Posterior vena cava (tissue), 2 donors: ENCODE measurements around the gene PSG5. TPM values are rescaled to one million over a fixed set of nuclear protein-coding genes. Genes with fewer than 3 reads are reported as not detected.
"Not testable (repeated sequence)": the region's sequence is repeated elsewhere in the genome, so short reads cannot be mapped to it uniquely, and the experiment has no call there.

Experiments used
- DNase-seq: peaks from one replicate; pipeline ENCODE4 v3.0.0-alpha.2; 2020; ENCODE audit warnings: low spot score
- intact Hi-C, 2 donors: fragments of 100-400 bp; cut with DNase I; formaldehyde crosslinking; loops; one replicate each; pipeline versions ENCODE4 v1.14.1 to v1.14.2; 2022 to 2023
- total RNA-seq, 2 donors: library from RNA; stranded (reverse); fragmentation: NEBNext Ultra II Directional; extraction: Animal tissue kit (Norgen Biotek cat#: 25700); gene quantifications; one replicate each; pipeline ENCODE4 v1.2.1, GENCODE V29; 2021
- donor health status: DM: yes; HTN: yes; CAD: no.
- donor health status: DM: yes; HTN: yes; CAD: no.

Gene PSG5
- total RNA-seq, 2 donors from 2014 or later, result not detected

- DNase-seq, intact Hi-C loops: not testable (repeated sequence)
Measured at GRCh38 chr19:43192381-43193155, 6.2 kb upstream of the PSG5 start.

GRCh38 chr19:43188092-43188491, 1.8 kb upstream of the PSG5 start:
- DNase-seq, intact Hi-C loops: not testable (repeated sequence)

- DNase-seq, intact Hi-C loops: not testable (repeated sequence)
Measured at GRCh38 chr19:43181869-43182771, 4.2 kb downstream of the PSG5 start.

GRCh38 chr19:43179569-43180147, 6.7 kb downstream of the PSG5 start:
- intact Hi-C loops, DNase-seq: not testable (repeated sequence)

- intact Hi-C loops, DNase-seq: not testable (repeated sequence)
Measured at GRCh38 chr19:43178577-43178976, 7.8 kb downstream of the PSG5 start.

DNA sequence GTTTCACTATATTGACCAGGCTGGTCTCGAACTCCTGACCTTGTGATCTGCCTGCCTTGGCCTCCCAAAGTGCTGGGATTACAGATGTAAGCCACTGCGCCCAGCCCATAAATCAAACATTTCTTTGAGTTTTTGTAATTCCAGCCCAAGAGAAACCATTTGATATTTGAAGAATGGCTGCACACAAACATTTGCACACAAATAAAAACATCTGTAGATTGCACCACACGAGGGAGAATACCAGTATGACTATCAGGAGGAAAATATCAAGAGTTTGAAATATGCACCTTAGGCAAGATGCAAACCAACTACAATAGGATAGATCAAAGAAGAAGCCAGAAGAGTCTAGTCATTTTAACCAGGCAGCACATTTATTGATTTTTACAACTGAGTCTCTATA, 20.4 kb downstream of the PSG5 start:
- intact Hi-C loops, DNase-seq: not testable (repeated sequence)

DNA sequence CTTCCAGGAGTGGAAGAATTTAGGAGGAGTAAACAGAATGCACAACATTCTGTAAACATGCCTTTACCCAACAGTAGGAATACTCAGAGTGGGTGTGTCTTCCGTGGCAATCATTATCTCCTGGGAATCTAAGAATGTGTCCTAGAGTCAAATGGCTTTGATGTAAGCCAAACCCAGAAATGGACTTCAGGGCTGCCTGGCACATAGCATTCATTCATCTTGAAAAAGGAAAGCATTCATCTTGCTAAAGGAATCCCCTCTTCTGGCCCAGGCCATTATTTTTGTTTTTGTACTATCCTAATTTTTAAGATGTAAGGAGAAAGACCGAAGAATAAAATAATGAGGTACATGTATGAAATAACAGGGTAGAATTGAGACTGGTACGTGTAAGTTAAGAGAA, 23.2 kb downstream of the PSG5 start:
- intact Hi-C loops, DNase-seq: not testable (repeated sequence)

DNA sequence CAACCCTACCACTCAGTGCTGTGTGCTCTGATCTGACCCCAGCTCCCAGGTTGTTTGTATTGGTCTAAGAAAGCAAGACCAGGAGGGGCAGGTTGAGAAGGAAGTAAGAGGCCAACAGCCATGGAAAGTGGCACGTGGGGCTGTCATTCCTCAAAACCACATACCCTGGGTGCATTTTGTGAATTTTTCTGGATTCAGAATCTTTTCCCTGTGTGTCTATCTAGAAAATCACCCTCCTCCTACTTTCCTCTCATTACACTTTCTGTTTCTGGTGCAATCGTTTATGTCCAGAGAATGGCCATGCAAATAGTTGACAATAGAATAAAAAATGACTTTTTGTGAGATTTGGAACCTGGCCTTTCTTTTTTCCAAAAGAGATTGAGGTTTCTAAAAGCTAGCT, 24.1 kb downstream of the PSG5 start:
- DNase-seq, intact Hi-C loops: not testable (repeated sequence)

DNA sequence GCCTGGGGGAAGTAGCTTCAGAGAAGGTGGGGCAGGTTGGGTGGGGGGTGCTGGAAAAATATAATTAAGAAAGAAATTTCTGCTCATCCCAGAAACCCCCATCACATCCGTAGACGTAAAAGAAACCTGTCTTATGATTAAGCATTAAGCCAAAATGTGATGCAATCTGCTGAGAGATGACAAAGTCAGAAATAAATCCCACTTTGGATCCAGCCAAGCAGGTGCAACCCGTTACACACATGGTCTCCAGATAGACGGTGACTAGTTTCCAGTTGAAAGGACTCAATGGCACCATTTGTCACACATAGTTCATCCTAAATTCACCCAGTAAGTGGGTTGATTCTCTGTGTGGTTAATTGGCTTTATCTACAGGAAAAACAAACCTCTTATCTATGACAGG, 34.1 kb downstream of the PSG5 start:
- DNase-seq, result no peak
- intact Hi-C loops, result no loop called here

- intact Hi-C loops, DNase-seq: not testable (repeated sequence)
Measured at GRCh38 chr19:43149788-43150187, 36.5 kb downstream of the PSG5 start.

DNA sequence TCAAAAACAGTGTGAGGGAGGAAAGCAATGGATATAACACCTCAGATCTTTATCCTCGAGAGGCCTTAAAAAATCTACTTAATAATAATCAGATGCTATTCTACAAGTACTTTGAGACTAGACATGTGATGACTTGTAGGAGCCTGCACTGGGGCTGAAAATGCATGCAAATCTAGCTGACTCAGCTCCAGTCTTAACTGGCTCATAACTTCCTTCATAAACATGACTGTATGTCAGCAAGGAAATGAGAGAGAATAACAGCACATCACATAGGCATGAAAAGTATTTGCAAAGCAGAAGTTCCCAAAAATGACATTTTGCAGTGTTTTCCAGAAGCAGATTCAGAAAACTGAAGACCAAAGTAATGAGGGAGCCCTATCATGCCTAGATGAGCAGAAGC, 38.1 kb downstream of the PSG5 start:
- intact Hi-C loops, result no loop called here
- no peak for DNase-seq

DNA sequence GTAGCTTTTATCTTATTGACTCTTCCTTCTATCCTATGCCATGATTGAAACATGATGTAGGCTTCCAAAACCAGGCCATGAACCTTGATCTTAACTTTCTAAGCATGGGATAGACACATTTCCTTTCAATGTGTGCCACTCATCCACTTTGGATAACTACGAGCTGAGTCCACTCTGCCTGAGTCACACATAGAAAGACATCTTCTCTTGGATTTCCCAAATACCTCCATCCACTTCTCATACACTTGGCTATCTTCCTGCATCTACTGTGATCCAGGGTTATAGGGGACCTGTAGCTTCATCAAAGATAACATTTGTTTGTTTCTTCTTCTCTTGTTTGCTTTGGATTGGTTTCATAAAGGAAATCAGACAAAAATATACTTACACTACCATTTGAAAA, 44.6 kb downstream of the PSG5 start:
- DNase-seq, intact Hi-C loops: not testable (repeated sequence)

- intact Hi-C loops, result no loop called here
- no peak for DNase-seq
Measured at GRCh38 chr19:43132696-43133095, 53.6 kb downstream of the PSG5 start.

GRCh38 chr19:43131281-43131842, 55.0 kb downstream of the PSG5 start:
- intact Hi-C loops, DNase-seq: not testable (repeated sequence)

- DNase-seq, intact Hi-C loops: not testable (repeated sequence)
Measured at GRCh38 chr19:43129197-43129596, 57.1 kb downstream of the PSG5 start.

DNA sequence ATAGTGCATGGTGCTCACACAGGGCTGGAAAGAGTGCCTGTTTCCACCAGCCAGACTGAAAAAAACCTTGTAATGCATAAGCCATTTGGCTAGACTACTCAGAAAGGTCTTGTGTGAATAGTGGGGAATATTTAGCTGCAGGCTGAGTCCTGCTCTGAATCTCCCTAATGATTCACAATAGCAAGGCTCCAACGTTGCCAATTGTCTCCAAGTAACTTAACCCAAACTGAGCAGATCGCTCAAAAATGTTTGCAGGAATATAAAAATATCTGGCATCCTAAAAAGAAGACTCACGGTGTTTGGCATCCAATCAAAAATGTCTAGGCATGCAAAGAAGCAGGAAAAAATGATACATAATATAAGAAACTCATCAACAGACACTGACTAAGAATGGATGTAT, 59.0 kb downstream of the PSG5 start:
- intact Hi-C loops, DNase-seq: not testable (repeated sequence)

DNA sequence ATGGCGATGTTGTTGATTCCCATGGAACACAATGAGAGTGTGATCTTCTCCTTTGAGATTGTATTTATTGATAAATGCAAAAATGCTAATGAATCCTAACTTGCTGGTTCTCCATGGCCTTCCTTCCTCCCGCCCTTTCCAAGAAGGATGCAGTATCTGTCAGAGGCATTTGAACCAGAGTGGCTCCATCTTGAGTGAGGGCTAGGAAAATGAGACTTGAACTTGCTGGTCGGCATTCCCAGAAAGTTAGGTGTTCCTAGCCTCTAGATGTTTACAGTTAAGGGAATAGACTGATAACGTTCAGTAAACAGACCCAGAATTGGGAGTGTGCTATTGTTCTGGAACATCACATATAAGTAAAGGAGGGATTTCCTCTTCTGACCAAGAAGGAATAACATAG, 59.6 kb downstream of the PSG5 start:
- intact Hi-C loops, result no loop called here

DNA sequence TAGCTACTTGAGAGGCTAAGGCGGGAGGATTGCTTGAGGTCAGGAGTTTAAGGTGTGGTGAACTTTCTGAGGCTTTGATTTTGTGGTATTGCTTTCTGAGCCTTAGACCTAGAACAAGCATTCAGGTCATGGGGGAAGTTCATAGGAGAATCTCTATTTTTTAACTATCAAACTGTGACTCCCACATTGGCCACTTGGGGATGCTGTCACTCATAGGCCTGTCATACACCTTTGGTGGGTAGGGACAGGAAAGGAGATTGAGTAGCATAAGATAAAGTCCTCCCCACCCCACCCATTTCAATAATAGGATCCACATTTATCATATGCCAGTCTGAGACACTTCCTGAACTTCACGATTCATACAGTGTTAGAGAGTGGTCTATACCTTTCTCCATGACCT, 62.0 kb downstream of the PSG5 start:
- DNase-seq, result no peak
- intact Hi-C loops, result no loop called here

More for the DNA sequence above, 59.6 kb downstream of the PSG5 start:
- DNase-seq, result no peak

- DNase-seq, intact Hi-C loops: not testable (repeated sequence)
Measured at GRCh38 chr19:43120433-43121026, 65.8 kb downstream of the PSG5 start.
